LHCN-M2 (cell line): Measurements from ENCODE around the gene MACROD2. TPM values are rescaled to one million over a fixed set of nuclear protein-coding genes. Genes with fewer than 3 reads are reported as not detected.

Experiments
- DNase-seq: peaks from one replicate; pipeline ENCODE4 v3.0.0-alpha.2; 2012; ENCODE audit warnings: low read depth
- total RNA-seq: library from RNA; depleted of rRNA; stranded (reverse); fragments of >200 nt; gene quantifications from 2 replicates; pipeline ENCODE4 v1.2.3, GENCODE V29; 2014

The MACROD2 gene
- total RNA-seq, 1 experiment from 2014 or later: 1.1 TPM

GRCh38 chr20:15711177-15711576 is 1715.9 kb downstream of the MACROD2 start:
- DNase-seq: no peak

GRCh38 chr20:15716256-15716655 is 1720.9 kb downstream of the MACROD2 start:
- peak; percentile 2 for DNase-seq

- DNase-seq: no peak
These were observed 1731.1 kb downstream of the MACROD2 start for GRCh38 chr20:15726416-15726815.

GRCh38 chr20:15734052-15734451 is 1738.7 kb downstream of the MACROD2 start:
- no peak for DNase-seq

GRCh38 chr20:15739035-15739434 is 1743.7 kb downstream of the MACROD2 start:
- no peak for DNase-seq

GRCh38 chr20:15740046-15740775 is 1744.9 kb downstream of the MACROD2 start:
- DNase-seq: no peak

- DNase-seq: no peak
These were observed 1746.8 kb downstream of the MACROD2 start for GRCh38 chr20:15742087-15742486.

GRCh38 chr20:15742627-15743026 is 1747.3 kb downstream of the MACROD2 start:
- DNase-seq: no peak

- DNase-seq: no peak
These were observed 1760.9 kb downstream of the MACROD2 start for GRCh38 chr20:15756002-15756753.

GRCh38 chr20:15756754-15757115 is 1761.4 kb downstream of the MACROD2 start:
- no peak for DNase-seq

- peak; percentile 10 for DNase-seq
These were observed 1764.3 kb downstream of the MACROD2 start for GRCh38 chr20:15759594-15759993.

GRCh38 chr20:15760001-15760621 is 1764.8 kb downstream of the MACROD2 start:
- peak; percentile 63 for DNase-seq

- DNase-seq: no peak
These were observed 1768.0 kb downstream of the MACROD2 start for GRCh38 chr20:15763366-15763765.

GRCh38 chr20:15767586-15767985 is 1772.3 kb downstream of the MACROD2 start:
- DNase-seq: peak; percentile 52

GRCh38 chr20:15767999-15768741 is 1772.9 kb downstream of the MACROD2 start:
- no peak for DNase-seq

GRCh38 chr20:15772826-15773225 is 1777.5 kb downstream of the MACROD2 start:
- no peak for DNase-seq

GRCh38 chr20:15774926-15775325 is 1779.6 kb downstream of the MACROD2 start:
- DNase-seq: no peak

GRCh38 chr20:15776770-15777466 is 1781.6 kb downstream of the MACROD2 start:
- DNase-seq: no peak

- DNase-seq: no peak
These were observed 1788.7 kb downstream of the MACROD2 start for GRCh38 chr20:15784020-15784419.

GRCh38 chr20:15789079-15789478 is 1793.8 kb downstream of the MACROD2 start:
- no peak for DNase-seq

GRCh38 chr20:15792855-15793254 is 1797.5 kb downstream of the MACROD2 start:
- DNase-seq: no peak
